HUDEP-2 (cell line): ENCODE data around the gene GRM1.

Experiments used
- DNase-seq, 76 experiments: peaks; one replicate each; lab custom pipeline; 2025; ENCODE audit not compliant: unreplicated experiment in 76 of 76; lab: John Stamatoyannopoulos, UW

The GRM1 gene

GRCh38 chr6:146434732-146435390 is 406.0 kb downstream of the GRM1 start:
- no peak for DNase-seq

- no peak for DNase-seq
Observed at GRCh38 chr6:146441907-146442306, 413.0 kb downstream of the GRM1 start.

GRCh38 chr6:146444189-146444588 is 415.3 kb downstream of the GRM1 start:
- DNase-seq = peak in 72 of 76 experiments; percentile 5 to 82 (median 51)

- no peak for DNase-seq
Observed at GRCh38 chr6:146445233-146445632, 416.4 kb downstream of the GRM1 start.

GRCh38 chr6:146456886-146457285 is 428.0 kb downstream of the GRM1 start:
- DNase-seq = no peak

GRCh38 chr6:146460941-146461340 is 432.1 kb downstream of the GRM1 start:
- DNase-seq = no peak

- no peak for DNase-seq
Observed at GRCh38 chr6:146470091-146470770, 441.4 kb downstream of the GRM1 start.

GRCh38 chr6:146472918-146473317 is 444.1 kb downstream of the GRM1 start:
- DNase-seq = no peak

- no peak for DNase-seq
Observed at GRCh38 chr6:146481527-146481926, 452.7 kb downstream of the GRM1 start.

- DNase-seq = no peak
Observed at GRCh38 chr6:146484411-146484810, 455.5 kb downstream of the GRM1 start.
